GM21717 (cell line): ENCODE measurements around the gene EYS.
"Not testable (repeated sequence)": the region's sequence is repeated elsewhere in the genome, so short reads cannot be mapped to it uniquely, and the experiment has no call there.

Source experiments
- ATAC-seq: cut with Tn5 transposase; IDR thresholded peaks from one replicate; pipeline ENCODE4 v1.9.1; 2021; ENCODE audit warnings: mild to moderate bottlenecking, moderate library complexity; ENCODE audit not compliant: unreplicated experiment

Gene EYS

GRCh38 chr6:64030950-64031618 lies 1675.9 kb downstream of the EYS start:
- not testable (repeated sequence) for ATAC-seq

- no peak for ATAC-seq
Measured at GRCh38 chr6:64023693-64024092, 1683.3 kb downstream of the EYS start.

GRCh38 chr6:64014595-64014994 lies 1692.4 kb downstream of the EYS start:
- ATAC-seq = no peak

GRCh38 chr6:64013011-64013410 lies 1694.0 kb downstream of the EYS start:
- no peak for ATAC-seq

GRCh38 chr6:64012351-64013001 lies 1694.5 kb downstream of the EYS start:
- no peak for ATAC-seq

- ATAC-seq = no peak
Measured at GRCh38 chr6:64010666-64011065, 1696.4 kb downstream of the EYS start.

- ATAC-seq = no peak
Measured at GRCh38 chr6:64010010-64010409, 1697.0 kb downstream of the EYS start.

GRCh38 chr6:64006246-64006645 lies 1700.8 kb downstream of the EYS start:
- no peak for ATAC-seq

- ATAC-seq = no peak
Measured at GRCh38 chr6:64000818-64001491, 1706.1 kb downstream of the EYS start.

GRCh38 chr6:63999613-64000012 lies 1707.4 kb downstream of the EYS start:
- ATAC-seq = no peak

GRCh38 chr6:63998991-63999390 lies 1708.0 kb downstream of the EYS start:
- no peak for ATAC-seq

- no peak for ATAC-seq
Measured at GRCh38 chr6:63997734-63998133, 1709.3 kb downstream of the EYS start.

- ATAC-seq = no peak
Measured at GRCh38 chr6:63997221-63997620, 1709.8 kb downstream of the EYS start.

- ATAC-seq = no peak
Measured at GRCh38 chr6:63985223-63985622, 1721.8 kb downstream of the EYS start.

- ATAC-seq = no peak
Measured at GRCh38 chr6:63975699-63976098, 1731.3 kb downstream of the EYS start.

GRCh38 chr6:63968650-63969049 lies 1738.4 kb downstream of the EYS start:
- no peak for ATAC-seq

GRCh38 chr6:63964366-63964765 lies 1742.7 kb downstream of the EYS start:
- no peak for ATAC-seq

- ATAC-seq = no peak
Measured at GRCh38 chr6:63963769-63964315, 1743.2 kb downstream of the EYS start.

GRCh38 chr6:63953336-63954021 lies 1753.5 kb downstream of the EYS start:
- not testable (repeated sequence) for ATAC-seq

GRCh38 chr6:63947792-63948529 lies 1759.1 kb downstream of the EYS start:
- ATAC-seq = no peak

- ATAC-seq = no peak
Measured at GRCh38 chr6:63945987-63946386, 1761.0 kb downstream of the EYS start.
